SH-SY5Y (cell line): ENCODE results near the gene MYO1H.

Experiments used
- GATA2 ChIP-seq: IDR thresholded peaks from 2 replicates; pipeline ENCODE4 v1.6.1; 2011; ENCODE audit warnings: mild to moderate bottlenecking, low read depth, low read length
- GATA3 ChIP-seq: IDR thresholded peaks from 2 replicates; pipeline ENCODE4 v1.6.1; 2011; ENCODE audit warnings: low read depth, mild to moderate bottlenecking, low read length, moderate library complexity

- TF ChIP-seq GATA3: no peak
- no peak for TF ChIP-seq GATA2
Measured at GRCh38 chr12:109329003-109329402, 18.7 kb upstream of the MYO1H start.
